ENCODE data around the gene ZEB1.

- TF ChIP-seq CTCF (conservative IDR thresholded peaks at IDR 0.05; ENCODE audit: low read depth, low read length), result no peak
- no peak for TF ChIP-seq CEBPB (IDR thresholded peaks at IDR 0.05; ENCODE audit: low read depth, low read length)
- TF ChIP-seq FOS (IDR thresholded peaks at IDR 0.05; ENCODE audit: low read depth, low read length), result no peak
Observed at GRCh38 chr10:31479752-31480151, 160.7 kb downstream of the ZEB1 start.
